ENCODE data around the gene SSBP3. TPM values are rescaled to one million over a fixed set of nuclear protein-coding genes. Genes with fewer than 3 reads are reported as not detected.

The SSBP3 gene
- total and polyA plus RNA-seq, 2 donors from 2014 or later: 33.3 to 49.6 TPM

DNA sequence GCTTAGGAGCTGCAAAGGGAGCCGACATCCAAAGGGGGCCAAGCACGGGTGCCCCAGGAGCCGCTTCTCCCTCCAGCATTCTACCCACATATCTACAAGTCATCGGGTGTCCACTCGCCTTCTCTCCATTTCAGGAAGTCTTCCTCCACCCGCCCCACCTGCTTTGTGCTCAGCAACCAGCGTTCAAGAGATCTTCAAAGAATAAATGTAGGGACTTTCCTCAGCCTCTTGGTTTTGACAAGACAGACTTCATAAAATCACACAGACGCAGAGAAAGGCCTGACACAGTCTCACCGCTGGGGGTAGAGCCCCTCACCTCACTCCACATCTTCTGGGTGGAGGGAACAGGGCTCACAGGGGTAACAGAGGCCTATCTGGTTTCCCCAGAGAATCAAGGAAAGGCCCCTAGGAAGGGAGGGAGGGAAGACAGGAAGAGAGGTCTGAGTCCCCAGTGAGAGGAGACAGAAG, 49.5 kb downstream of the SSBP3 start:
- Histone ChIP-seq H3K27ac (ENCODE audit: low read depth in 2 of 2, low read length in 2 of 2) (peak overlapping the region in 1 of 2 donors; percentile 30), H3K9ac (ENCODE audit: low read length in 3 of 3) (peak overlapping the region in 1 of 3 donors; percentile 23), H3K36me3 (ENCODE audit: control insufficient read depth in 2 of 3, insufficient read depth in 3 of 3, low read length in 3 of 3) (peaks cover 0 to 9% (median 0%) of the 10 kb centered on the region in 3 donors), H3K9me3 (ENCODE audit: control insufficient read depth in 2 of 3, insufficient read depth in 1 of 3, low read length in 3 of 3) (no peaks in the 10 kb centered on the region), H3K4me1 (ENCODE audit: control insufficient read depth in 2 of 3, insufficient read depth in 2 of 3, low read depth in 1 of 3, low read length in 3 of 3) (peaks cover 0 to 34% (median 25%) of the 10 kb centered on the region in 3 donors), H3K4me3 (ENCODE audit: low read length in 3 of 3) (no peak overlapping the region), H3K27me3 (ENCODE audit: control insufficient read depth, insufficient read depth, low read length) (no peaks in the 10 kb centered on the region)
- FAIRE-seq (no peak), DNase-seq (no peak)
- TF ChIP-seq, protein P1, sequence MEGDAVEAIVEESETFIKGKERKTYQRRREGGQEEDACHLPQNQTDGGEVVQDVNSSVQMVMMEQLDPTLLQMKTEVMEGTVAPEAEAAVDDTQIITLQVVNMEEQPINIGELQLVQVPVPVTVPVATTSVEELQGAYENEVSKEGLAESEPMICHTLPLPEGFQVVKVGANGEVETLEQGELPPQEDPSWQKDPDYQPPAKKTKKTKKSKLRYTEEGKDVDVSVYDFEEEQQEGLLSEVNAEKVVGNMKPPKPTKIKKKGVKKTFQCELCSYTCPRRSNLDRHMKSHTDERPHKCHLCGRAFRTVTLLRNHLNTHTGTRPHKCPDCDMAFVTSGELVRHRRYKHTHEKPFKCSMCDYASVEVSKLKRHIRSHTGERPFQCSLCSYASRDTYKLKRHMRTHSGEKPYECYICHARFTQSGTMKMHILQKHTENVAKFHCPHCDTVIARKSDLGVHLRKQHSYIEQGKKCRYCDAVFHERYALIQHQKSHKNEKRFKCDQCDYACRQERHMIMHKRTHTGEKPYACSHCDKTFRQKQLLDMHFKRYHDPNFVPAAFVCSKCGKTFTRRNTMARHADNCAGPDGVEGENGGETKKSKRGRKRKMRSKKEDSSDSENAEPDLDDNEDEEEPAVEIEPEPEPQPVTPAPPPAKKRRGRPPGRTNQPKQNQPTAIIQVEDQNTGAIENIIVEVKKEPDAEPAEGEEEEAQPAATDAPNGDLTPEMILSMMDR (IDR thresholded peaks at IDR 0.05; ENCODE audit: borderline replicate concordance, extremely low read depth, insufficient read depth): no peak
- intact Hi-C loops (cut with DNase I): no loop called here

DNA sequence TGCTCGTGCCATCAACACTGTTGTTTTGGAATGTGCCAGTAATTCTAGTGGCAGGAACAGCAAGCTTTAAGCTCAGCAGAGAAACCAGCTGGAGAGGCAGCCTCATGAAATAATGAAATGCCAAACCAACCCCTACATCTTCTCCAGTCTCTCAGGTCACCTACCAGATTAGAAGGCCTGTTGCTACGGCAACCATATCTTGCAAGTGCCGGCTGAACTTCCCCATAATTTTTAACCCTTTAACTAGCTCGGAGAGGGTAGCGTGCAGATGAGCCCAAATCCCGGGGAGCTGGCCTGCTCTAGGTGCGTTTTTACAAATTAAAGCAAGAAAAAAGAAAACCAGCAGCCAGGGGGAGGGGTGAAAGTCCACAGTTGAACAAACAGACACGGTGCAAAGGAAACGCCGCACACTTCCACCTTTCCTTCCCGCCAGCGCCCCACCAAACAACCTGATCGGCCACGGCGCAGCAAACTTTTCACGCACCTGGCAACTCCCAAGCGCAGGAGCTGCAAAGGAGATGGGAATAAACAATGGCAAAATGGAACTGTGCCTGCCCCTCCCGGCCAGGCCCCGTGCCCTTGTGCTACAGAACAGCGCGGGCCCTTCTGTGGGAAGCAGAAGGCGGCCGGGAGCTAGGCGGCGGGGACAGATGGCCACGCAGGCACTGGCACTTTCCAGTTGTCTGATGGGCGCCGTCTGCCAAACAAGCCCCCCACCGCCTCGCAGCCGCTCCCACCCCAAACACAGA, 50.1 kb downstream of the SSBP3 start:
- Histone ChIP-seq H3K9ac (ENCODE audit: low read length in 3 of 3) (peak overlapping the region in 1 of 3 donors; percentile 29), H3K9me3 (ENCODE audit: control insufficient read depth in 2 of 3, insufficient read depth in 1 of 3, low read length in 3 of 3) (no peaks in the 10 kb centered on the region), H3K27ac (ENCODE audit: low read depth in 2 of 2, low read length in 2 of 2) (peak overlapping the region in 1 of 2 donors; percentile 13), H3K4me1 (ENCODE audit: control insufficient read depth in 2 of 3, insufficient read depth in 2 of 3, low read depth in 1 of 3, low read length in 3 of 3) (peaks cover 0 to 34% (median 25%) of the 10 kb centered on the region in 3 donors), H3K27me3 (ENCODE audit: control insufficient read depth, insufficient read depth, low read length) (no peaks in the 10 kb centered on the region), H3K4me3 (ENCODE audit: low read length in 3 of 3) (no peak overlapping the region), H3K36me3 (ENCODE audit: control insufficient read depth in 2 of 3, insufficient read depth in 3 of 3, low read length in 3 of 3) (peaks cover 0 to 9% (median 0%) of the 10 kb centered on the region in 3 donors)
- intact Hi-C loops (cut with DNase I): no loop called here
- DNase-seq (peak in 2 of 5 donors; percentile 46 to 56), FAIRE-seq (no peak)
- TF ChIP-seq, protein P1 (IDR thresholded peaks at IDR 0.05; ENCODE audit: borderline replicate concordance, extremely low read depth, insufficient read depth): no peak

GRCh38 chr1:54354899-54355298, 51.3 kb downstream of the SSBP3 start:
- intact Hi-C loops (cut with DNase I): no loop called here
- DNase-seq (no peak), FAIRE-seq (no peak)
- TF ChIP-seq, protein P1 (IDR thresholded peaks at IDR 0.05; ENCODE audit: borderline replicate concordance, extremely low read depth, insufficient read depth): no peak
- peaks cover 0 to 34% (median 25%) of the 10 kb centered on the region in 3 donors for H3K4me1 ChIP-seq (ENCODE audit: control insufficient read depth in 2 of 3, insufficient read depth in 2 of 3, low read depth in 1 of 3, low read length in 3 of 3)
- peak overlapping the region in 1 of 3 donors; percentile 8 for H3K9ac ChIP-seq (ENCODE audit: low read length in 3 of 3)
- H3K9me3 ChIP-seq (ENCODE audit: control insufficient read depth in 2 of 3, insufficient read depth in 1 of 3, low read length in 3 of 3): no peaks in the 10 kb centered on the region
- peaks cover 0 to 9% (median 0%) of the 10 kb centered on the region in 3 donors for H3K36me3 ChIP-seq (ENCODE audit: control insufficient read depth in 2 of 3, insufficient read depth in 3 of 3, low read length in 3 of 3)
- H3K4me3 ChIP-seq (ENCODE audit: low read length in 3 of 3): no peak overlapping the region
- H3K27me3 ChIP-seq (ENCODE audit: control insufficient read depth, insufficient read depth, low read length): no peaks in the 10 kb centered on the region
- H3K27ac ChIP-seq (ENCODE audit: low read depth in 2 of 2, low read length in 2 of 2): no peak overlapping the region
